ENCODE results near the gene CNNM3.

Gene CNNM3

DNA sequence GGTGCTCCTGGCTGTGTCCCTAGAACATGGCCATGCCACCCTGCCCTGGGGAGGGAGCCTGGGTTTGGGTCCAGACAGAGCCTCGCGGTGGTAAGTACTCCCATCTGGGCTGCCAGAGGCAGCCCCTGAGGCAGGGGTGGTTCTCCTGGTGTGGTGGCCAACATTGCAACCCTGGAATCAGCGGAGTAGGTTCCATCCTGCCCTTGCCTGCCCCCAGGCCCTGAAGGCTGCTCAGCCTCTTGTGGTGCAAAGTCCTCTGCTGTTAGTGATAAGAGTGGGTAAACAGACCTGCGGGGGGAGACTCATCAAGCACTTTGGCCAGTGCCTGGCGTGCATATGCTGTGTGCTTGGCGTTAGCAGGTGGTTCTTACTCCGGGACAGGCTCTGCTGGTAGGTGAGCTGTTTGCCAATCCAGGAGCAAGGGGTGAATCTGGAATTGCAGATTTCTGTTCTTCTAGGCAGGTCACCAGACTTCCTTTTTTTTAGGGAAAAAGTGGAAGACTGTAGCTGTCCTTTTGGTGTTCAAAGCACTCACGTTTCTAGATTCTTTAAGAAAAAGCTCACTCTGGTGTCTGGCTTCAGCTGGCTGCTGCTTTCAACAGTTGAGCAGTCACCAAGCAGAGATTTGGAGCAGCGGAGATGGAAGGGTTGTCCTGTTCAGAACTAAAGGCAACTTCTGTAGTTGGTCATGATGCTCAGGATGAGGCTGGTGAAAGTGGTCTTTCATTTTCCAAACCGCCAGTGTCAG is 3.2 kb downstream of the CNNM3 start:
- DNase-seq (ENCODE audit: low read depth), result no peak

DNA sequence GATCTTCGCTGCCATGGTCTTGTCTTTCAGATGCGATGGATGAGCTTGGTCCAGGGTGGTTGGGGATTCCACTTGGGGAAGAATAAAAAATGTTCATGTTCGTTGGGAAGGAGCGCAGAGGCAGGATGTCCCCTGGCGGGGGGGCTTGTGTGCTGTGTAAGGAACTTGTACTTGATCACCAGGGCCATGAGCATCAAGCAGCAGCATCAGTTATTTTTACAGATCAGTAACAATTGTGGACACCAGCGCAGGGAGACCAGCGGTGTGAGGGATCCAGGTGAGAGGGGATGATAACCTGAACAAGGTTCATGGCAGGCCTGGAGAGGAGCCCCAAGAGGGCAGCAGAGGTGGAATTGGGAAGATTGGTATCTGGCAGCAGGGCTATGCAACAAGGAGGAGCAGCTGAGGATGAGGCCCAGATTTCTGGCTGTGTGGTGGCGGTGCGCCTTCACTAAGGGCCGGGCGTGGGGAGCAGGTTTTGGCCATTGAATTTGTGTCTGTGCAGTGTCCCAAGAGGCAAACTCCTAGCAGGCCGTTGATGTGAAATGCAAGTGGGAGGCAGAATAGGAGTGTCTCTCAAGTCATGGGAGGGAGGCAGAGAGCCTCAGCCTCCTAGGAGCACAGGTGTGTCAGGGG is 3.9 kb downstream of the CNNM3 start:
- no peak for DNase-seq (ENCODE audit: low read depth)

DNA sequence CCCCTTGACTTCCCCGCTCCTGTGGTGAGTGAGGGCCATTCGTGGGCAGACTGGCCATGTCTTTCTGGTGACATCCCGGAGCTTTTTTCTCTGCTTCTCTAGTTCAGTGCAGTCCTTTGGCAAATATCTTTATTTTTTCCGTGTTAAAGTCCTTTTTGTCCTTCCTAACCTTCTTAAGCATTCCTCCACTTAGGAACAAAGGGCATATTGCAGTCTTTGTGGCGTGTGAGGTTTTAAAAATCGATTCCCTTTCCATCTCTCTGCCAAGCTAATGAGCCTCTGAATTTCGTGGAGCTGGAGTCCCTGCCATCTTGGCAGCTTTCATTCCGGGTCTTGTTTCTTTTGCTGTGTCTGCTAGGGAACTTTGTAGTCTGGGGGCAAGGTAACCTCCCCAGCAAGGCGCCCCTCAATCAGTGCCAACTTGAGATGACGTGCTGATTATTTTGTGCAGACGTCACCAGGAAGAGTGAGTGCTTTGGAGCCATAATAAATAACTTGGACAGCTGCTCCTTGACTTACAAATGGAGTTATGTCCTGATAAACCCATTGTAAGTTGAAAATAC is 5.1 kb downstream of the CNNM3 start:
- no peak for DNase-seq (ENCODE audit: low read depth)

DNA sequence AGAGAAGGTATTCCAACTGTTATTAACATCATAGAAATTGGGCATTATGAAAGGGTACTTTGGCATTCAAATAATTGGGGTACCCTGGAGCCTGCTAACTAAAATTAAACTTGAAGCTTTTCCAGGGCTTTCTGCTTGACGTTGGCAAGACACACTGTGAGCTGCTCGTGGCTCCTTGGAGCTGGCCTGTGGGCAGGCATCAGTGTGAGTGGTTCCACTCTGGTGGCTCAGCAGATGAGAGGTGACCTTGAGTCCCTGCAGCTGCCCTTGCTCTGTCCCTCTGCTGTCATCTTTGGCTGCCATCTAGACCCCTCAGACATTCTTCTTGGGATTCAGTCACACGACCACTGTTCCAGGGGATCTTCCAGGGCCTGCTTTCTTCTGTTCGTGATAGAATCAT is 6.7 kb downstream of the CNNM3 start:
- DNase-seq (ENCODE audit: low read depth), result no peak

DNA sequence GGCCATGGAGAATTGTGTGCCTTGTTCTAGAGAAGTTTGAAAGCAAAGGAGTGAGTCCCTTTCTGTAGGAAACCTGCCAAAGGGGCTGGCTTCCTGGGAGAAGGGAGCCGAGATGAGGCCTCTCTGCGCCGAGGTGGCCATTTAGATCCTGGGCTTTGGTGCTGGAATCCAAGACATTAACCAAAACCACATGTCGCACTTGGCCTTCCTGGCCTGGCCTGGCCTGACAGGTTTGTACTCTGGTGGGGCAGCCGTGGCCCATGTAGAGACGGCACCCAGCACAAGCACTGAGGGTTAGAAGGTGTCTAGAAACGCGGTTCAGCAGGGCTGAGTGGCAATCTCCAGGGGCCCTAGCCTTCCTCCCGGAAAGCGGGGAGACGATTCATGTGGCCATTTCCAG is 7.1 kb downstream of the CNNM3 start:
- DNase-seq (ENCODE audit: low read depth), result no peak

DNA sequence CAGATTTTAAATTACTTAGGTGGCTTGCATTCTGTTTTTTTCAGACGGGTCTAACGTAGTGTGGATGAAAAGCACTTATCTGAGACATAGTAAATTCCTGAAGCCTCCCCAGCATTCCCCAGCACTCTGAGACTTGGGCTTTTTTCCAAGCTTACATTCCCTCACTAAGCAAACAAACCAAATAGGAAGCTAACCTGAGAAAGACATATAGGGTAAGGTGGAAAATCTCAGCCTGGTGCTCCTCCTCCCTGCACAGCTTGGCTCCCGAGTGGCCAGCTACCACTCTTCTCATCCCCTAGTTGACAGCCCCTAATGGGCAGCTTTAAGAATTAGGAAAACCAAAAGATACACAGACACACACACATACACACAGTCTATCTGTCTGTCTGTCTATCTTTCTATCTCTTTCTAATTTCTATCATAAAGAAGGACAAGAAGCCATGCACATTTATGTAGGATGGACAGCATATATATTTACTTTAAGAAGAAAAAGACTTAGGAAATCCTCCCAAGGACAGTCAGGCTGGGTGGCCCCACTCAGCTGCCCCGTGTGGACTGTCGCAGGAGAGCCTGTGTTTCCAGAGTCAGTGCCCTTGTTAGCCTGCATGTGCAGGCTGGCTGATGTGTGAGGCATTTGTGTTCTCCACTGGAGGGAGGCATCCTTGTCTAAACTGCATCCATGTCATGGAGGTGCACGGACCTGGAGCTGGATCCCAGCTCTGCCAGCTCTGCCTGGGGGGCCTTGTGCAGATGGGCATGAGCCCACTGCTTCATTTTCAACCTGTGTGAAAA is 8.2 kb downstream of the CNNM3 start:
- peak; percentile 49 for DNase-seq (ENCODE audit: low read depth)

DNA sequence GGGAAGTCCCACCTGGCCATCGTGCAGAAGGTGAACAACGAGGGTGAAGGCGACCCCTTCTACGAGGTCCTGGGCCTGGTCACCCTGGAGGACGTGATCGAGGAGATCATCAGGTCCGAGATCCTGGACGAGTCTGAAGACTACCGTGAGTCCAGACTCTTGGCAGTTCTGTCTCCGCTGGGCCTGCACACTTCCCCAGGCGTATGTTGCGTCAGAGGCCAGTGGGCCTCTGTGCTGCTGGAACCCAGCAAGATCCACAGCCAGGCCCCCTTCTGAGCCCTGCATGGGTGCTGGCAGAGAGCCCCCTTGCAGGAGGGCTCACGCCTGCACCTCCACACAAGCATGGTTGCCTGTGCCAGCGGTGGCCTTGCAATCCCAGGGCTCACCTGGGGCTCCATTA is 9.0 kb downstream of the CNNM3 start:
- no peak for DNase-seq (ENCODE audit: low read depth)

DNA sequence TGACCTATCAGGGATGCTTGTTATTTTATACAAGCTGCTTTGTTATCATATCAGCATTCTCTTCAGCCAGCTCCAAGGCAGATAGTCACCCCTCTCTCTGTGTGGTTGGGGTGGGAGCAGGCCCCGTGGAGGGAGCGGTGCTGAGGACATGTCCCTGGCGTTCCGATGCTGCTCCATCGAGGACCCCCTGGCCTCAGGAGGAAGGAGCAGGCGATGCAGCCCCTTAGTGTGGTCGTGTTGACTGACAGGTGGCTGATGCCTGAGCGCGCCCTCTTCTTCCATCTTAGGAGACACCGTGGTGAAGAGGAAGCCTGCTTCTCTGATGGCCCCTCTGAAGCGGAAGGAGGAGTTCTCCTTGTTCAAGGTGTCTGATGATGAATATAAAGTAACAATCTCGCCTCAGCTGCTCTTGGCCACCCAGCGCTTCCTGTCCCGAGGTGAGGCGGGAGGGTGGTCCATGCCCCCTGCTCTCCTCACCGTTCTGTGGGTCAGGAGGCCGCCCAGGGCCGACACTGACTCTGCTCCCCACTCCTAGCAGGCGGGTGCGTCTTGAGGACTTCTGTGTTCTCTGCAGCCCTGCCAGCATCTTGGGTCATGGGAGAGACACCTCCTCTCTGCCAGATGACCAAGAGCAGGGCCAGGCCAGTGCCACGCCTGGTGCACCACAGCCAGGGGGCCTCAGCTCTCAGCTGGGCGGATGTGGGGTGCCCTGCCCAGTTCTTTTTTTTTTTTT is 10.6 kb downstream of the CNNM3 start:
- DNase-seq (ENCODE audit: low read depth), result no peak

DNA sequence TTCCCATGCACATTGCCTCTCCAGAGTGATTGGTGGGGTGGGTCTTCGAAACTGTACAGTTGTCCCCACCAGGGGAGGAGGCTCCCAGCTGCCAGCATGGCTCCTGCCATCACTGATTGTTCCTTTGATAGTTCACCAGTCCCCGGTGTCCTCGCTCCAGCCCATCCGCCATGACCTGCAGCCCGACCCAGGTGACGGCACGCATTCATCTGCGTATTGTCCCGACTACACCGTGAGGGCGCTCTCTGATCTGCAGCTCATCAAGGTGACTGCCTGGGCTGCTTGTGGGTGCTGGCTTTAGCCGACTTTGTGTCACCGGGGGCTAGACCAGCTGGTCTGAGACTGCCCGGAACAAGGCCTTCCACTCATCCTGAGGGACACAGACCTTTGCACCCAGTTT is 12.4 kb downstream of the CNNM3 start:
- no peak for DNase-seq (ENCODE audit: low read depth)

DNA sequence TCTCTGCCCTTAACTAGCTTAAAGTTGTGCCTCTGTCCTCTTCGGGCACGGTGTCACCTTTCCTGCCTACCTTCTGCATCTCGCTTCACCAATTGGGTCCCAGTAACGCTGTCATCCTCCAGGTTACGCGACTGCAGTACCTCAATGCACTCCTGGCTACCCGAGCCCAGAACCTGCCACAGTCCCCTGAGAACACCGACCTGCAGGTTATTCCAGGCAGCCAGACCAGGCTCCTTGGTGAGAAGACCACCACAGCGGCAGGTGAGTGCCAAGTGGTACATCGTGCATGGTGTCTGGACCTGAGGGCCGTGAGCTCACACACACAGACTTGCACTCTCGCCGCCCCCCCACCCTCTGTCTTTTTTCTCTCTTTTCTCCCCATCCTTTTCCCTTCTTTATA is 12.8 kb downstream of the CNNM3 start:
- DNase-seq (ENCODE audit: low read depth), result no peak

DNA sequence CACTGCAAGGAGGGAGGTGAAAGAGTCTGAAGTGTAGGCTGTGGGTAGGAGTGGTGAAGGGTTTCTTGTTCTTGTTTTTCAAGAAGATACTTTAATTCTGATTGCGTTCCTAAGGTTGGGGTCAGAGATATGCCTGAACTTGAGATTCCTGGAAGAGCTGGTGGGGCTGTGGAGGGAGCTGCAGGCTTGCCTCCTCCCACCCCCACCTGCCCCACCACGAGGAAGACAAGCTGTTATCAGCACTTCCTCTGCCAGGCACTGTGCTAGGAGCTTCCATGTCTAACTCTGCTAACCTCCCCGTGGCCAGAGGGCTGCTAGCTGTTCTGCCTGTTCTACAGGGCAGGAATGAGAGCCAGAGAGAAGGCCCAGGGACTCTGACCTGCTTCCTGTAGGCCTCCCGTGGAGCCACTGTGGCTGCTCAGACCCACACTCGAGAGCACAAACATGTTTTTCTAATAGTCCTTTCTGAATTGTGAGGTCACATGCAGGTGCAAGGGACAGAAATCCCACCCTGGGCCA is 14.0 kb downstream of the CNNM3 start:
- no peak for DNase-seq (ENCODE audit: low read depth)

DNA sequence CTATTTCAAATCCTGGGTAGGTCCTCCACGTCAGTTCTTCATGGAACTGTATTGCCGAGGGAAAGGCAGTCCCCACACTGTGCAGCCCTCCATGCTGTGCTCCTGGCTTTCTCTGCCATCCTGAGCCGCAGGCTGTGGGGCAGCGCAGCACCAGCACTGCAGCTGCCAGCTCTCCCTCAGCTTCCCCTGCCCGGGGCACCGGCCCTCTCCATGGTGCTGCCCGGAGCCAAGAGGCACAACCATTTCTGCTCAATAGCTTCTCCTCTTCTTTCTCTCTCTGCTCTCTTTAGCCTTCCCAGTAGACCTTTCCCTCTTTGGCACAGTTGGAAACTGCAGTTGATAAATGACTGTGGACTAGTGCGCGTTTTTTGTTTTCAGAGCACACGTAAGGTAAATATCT is 15.6 kb downstream of the CNNM3 start:
- DNase-seq (ENCODE audit: low read depth), result no peak

DNA sequence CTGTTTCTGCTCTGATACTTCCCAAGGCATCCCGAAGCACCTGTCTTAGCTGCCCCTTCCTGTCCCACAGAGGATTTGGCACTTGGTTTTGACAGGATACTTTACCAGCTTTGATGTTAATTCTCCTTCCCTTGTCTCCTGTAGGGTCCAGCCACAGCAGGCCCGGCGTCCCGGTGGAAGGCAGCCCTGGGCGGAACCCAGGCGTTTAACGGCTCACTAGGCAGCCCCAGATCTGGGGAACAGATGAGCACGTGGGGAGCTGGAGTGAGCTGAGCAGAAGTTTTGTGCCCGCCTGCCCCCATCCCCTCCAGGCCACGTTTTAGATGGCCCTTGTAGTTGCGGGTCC is 16.3 kb downstream of the CNNM3 start:
- DNase-seq (ENCODE audit: low read depth), result no peak

DNA sequence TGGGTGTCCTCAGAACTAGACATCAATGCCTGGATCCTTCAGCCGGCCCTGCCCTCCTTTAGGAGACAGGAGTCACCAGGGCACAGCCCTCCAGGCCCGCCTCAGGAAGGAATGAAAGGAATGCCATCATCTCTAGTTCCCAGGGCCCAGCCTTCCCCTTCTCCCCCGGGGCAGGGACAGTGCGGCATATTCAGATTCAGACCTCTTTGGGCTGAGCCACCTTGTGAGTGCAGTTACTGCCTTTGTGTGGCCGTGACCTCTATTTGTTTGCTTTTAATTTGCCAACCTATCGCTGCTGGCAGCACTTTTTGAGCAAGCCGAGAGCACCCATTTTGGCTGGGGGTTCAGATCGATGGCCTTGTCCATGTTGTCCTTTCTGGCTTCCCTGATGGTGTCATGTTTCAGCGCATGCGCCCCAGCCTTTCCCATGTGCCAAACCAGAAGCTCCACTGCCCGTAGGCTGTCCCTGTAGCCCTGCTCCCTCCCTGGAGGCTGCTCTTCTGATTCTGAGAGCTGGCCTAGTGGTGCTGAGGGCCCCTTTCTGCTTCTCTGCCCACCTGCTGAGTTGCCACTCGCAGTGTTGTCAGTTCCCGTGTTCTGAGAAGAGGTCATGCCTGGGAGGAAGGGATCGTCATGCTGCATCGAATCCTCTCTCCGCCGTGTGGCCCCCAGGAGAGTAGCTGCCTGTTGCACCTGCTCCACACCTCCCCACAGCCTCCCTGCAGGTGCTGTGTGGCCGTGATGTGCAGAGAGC is 16.9 kb downstream of the CNNM3 start:
- DNase-seq (ENCODE audit: low read depth), result peak; percentile 34

DNA sequence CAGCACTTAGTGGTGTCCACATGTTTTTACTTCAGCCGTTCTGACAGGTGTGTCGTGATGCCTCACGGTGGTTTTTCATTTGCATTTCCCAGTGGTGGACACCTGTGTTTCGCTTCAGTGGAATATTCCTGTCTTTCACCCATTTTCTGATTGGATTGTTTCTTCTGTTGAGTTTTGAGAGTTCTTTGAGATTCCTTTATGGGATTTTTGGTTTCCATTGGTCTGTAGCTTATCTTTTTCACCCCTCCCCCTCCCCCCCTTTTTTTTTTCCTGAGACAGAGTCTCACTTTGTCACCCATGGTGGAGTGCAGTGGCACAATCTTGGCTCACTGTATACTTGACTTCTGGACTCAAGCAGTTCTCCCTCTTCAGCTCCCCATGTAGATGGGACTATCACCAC is 19.8 kb downstream of the CNNM3 start:
- DNase-seq (ENCODE audit: low read depth), result no peak

DNA sequence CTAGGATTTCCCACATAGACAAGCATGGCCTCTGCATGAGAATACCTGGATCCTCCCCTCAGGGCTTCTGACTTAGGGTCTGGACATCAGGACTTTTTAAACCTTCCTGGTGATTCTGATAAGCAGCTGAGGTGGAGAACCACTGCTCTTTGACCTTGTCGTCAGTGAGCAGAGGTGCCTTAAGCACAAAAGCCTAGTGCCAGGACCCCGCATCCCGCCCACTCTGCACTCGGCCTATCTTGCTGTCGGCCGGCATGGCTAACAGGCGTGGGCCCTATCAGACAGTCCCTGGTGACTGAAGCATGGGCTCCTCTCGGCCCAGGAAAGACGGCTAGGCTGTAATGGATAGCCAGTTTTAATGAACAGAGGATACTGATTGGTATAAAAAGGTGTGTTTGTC is 21.5 kb downstream of the CNNM3 start:
- no peak for DNase-seq (ENCODE audit: low read depth)

DNA sequence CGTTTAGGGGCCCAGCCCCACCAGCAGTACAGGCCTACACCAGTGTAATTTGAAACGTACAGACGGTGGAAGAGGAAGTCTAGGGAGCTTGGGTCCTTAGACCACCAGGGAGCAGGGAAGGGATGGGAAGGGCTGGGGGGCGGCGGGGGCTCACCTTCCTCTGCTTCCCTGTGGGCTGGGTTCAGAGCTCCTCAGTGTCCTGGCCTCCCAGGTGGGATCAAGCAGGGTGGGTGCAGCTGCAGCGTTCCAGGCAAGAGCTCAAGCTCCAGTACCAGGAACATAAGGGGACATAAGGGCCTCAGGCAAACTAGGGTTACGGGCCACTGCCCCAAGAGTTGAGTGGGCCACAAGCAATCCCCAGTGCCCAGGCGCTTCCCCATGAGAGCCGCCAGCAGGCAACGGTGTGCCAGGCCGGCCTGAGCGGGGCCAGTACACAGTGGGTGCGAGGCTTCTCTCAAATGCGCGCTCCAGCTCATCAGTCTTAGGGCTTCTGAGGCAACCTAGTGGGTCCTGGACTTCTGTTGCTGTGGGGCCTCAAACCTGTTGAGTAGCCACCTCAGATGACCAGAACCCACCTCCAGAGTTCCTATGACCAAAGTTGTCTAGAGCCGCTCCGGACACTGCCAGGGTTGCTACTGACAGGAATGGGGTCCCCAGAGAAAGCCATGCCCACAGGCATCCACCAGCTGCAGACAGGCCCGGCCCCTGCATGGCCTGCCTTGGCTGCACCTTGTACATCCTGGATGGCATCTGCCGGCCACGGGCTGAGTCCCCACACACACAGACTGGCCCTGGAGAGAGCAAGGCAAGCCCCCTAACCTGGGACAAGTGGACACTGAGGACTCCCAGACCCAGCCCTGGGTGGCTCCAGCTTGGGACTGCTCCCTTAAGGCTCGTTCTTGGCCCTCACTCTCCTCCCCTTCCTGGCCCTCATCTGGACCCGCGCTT is 22.6 kb downstream of the CNNM3 start:
- no peak for DNase-seq (ENCODE audit: low read depth)

DNA sequence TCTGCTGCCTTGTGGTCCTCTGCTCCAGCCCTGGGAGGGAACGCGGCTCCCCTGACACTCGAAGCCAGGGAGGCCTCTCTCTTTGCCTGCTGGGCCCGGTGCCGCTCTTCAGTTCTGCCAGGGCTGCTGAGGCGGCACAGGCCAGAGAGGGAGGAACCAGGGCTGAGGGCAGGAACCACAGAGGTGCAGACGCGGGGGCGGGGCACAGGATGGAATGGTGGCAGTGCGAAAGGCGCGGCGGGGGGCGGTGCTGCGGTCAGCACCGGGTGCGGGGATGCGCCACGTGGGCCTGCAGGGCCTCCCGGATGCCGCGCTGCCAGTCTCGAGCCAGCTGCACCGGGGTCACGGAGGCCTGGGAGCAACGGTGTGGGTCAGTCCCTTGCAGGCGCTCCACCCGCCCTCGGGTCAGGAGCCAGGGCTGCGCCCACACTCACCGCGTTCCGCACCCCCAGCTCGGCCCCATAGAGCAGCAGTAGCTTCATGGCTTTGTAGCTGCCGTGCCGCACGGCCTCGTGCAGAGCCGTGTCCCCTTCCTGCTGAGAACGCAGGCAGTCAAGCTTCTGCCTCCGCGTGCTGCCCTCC is 23.3 kb downstream of the CNNM3 start:
- no peak for DNase-seq (ENCODE audit: low read depth)

DNA sequence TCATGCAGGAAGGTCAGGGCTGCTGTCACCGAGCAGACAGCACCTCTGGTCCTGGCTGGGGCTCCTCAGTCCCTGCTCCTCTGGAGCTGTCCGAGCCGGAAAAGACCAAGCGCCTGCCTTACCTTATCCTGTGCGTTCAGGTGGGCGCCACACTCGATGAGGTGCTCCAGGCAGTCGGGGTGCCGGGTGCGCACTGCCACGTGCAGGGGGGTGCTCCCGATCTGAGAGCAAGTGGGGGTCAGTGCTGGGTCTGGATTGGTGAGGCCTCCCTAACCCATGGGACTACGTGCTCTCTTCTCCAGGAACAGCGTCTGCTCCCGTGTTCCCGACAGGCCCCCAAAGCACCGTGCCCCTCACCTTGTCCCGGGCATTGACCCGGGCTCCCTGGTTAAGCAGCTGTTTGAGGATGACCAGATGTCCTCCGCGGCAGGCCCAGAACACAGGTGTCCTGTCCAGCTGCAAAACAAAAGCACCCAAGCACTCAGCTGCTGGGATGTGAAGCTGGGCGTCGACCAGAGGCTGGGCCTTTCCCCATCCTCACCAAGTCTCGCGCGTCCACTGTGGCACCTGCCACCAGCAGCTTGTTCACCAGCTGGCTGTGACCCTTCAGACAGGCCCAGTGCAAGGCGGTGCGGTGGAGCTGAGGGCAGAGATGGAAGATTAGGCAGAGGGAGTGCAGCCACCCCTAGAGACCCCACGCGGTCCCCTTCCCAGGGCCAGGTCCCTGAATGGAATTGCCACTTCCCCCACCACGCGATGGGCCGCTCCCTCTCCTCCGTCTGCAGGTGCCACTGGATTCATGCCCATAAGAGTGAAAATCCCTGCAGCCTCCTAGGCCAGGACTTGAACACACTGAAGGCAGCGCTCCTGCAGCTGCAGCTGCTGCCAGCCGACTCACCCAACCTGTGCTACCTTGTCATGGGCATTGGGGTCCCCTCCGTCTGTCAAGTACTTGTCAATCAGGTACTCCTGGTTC is 24.1 kb downstream of the CNNM3 start:
- no peak for DNase-seq (ENCODE audit: low read depth)
